Mesenchymal stem cell (in vitro differentiated cells and primary cell): Measurements from ENCODE around the gene TBXA2R.

Experiments used
- DNase-seq: peaks from one replicate; pipeline ENCODE4 v3.0.0-alpha.2; 2013
- H2AFZ ChIP-seq: one replicate; pipeline ENCODE4 v1.6.1; 2013; ENCODE audit warnings: low read depth, mild to moderate bottlenecking, control low read depth, inconsistent platforms, low read length, moderate library complexity
- H2AK5ac ChIP-seq: 2 replicates; pipeline ENCODE4 v1.6.1; 2013; ENCODE audit warnings: low read length, moderate library complexity, mild to moderate bottlenecking, inconsistent platforms; ENCODE audit not compliant: severe bottlenecking
- H2BK120ac ChIP-seq: one replicate; pipeline ENCODE4 v1.6.1; 2013; ENCODE audit warnings: low read depth, mild to moderate bottlenecking, inconsistent platforms, low read length, moderate library complexity
- H2BK12ac ChIP-seq, 2 experiments: one replicate each; pipeline ENCODE4 v1.6.1; 2013; ENCODE audit warnings: inconsistent platforms in 2 of 2, low read length in 2 of 2, mild to moderate bottlenecking in 2 of 2, moderate library complexity in 2 of 2, control low read depth in 1 of 2
- H2BK15ac ChIP-seq: one replicate; pipeline ENCODE4 v1.6.1; 2013; ENCODE audit warnings: mild to moderate bottlenecking, low read depth, inconsistent platforms; ENCODE audit not compliant: poor library complexity, severe bottlenecking
- H2BK5ac ChIP-seq: 2 replicates; pipeline ENCODE4 v1.6.1; 2013; ENCODE audit warnings: low read depth, mild to moderate bottlenecking, low read length, control low read depth, inconsistent platforms; ENCODE audit not compliant: poor library complexity, severe bottlenecking
- H3K14ac ChIP-seq, 2 experiments: one replicate each; pipeline ENCODE4 v1.6.1; 2013; ENCODE audit warnings: inconsistent platforms in 2 of 2, low read length in 2 of 2, control low read depth in 1 of 2, mild to moderate bottlenecking in 1 of 2, moderate library complexity in 1 of 2
- H3K18ac ChIP-seq, 2 experiments: one replicate each; pipeline ENCODE4 v1.6.1; 2013; ENCODE audit warnings: inconsistent platforms in 2 of 2, low read length in 2 of 2, control low read depth in 1 of 2, low read depth in 1 of 2, mild to moderate bottlenecking in 1 of 2
- H3K23ac ChIP-seq, 2 experiments: one replicate each; pipeline ENCODE4 v1.6.1; 2013; ENCODE audit warnings: inconsistent platforms in 2 of 2, low read length in 2 of 2, mild to moderate bottlenecking in 2 of 2, moderate library complexity in 2 of 2, control low read depth in 1 of 2
- H3K27ac ChIP-seq: 2 replicates; pipeline ENCODE4 v1.5.1; 2013; ENCODE audit warnings: mild to moderate bottlenecking, moderate library complexity, low read length, control low read depth, inconsistent platforms; ENCODE audit not compliant: poor library complexity, severe bottlenecking
- H3K27me3 ChIP-seq, 2 experiments: 2 replicates each; pipeline versions ENCODE4 v1.6.1 to v1.7.0; 2013; ENCODE audit warnings: low read length in 2 of 2, mild to moderate bottlenecking in 2 of 2, moderate library complexity in 2 of 2, control low read depth in 1 of 2, inconsistent platforms in 1 of 2; ENCODE audit not compliant: control insufficient read depth in 1 of 2, insufficient read depth in 1 of 2
- H3K36me3 ChIP-seq, 2 experiments: 2 replicates each; pipeline versions ENCODE4 v1.6.1 to v1.7.0; 2013; ENCODE audit warnings: low read length in 2 of 2, control low read depth in 1 of 2, inconsistent platforms in 1 of 2, low read depth in 1 of 2, mild to moderate bottlenecking in 1 of 2; ENCODE audit not compliant: insufficient read depth in 2 of 2, control insufficient read depth in 1 of 2
- H3K4ac ChIP-seq, 2 experiments: one replicate each; pipeline ENCODE4 v1.6.1; 2013; ENCODE audit warnings: inconsistent platforms in 2 of 2, low read length in 2 of 2, mild to moderate bottlenecking in 2 of 2, moderate library complexity in 2 of 2, control low read depth in 1 of 2, low read depth in 1 of 2
- H3K4me1 ChIP-seq: 2 replicates; pipeline ENCODE4 v1.6.1; 2013; ENCODE audit warnings: low read depth, low read length, control low read depth; ENCODE audit not compliant: control insufficient read depth, insufficient read depth
- H3K4me2 ChIP-seq: 2 replicates; pipeline ENCODE4 v1.6.1; 2013; ENCODE audit warnings: low read length, mild to moderate bottlenecking, inconsistent platforms; ENCODE audit not compliant: poor library complexity, severe bottlenecking
- H3K4me3 ChIP-seq, 2 experiments: 2 replicates each; pipeline versions ENCODE4 v1.5.1 to v1.7.0; 2013; ENCODE audit warnings: low read length in 2 of 2, mild to moderate bottlenecking in 2 of 2, control low read depth in 1 of 2, low read depth in 1 of 2; ENCODE audit not compliant: insufficient read depth in 1 of 2
- H3K79me1 ChIP-seq: replicated peaks from 2 replicates; pipeline ENCODE4 v1.6.1; 2013; ENCODE audit warnings: mild to moderate bottlenecking, control low read depth, low read length, inconsistent platforms; ENCODE audit not compliant: poor library complexity, severe bottlenecking
- H3K9ac ChIP-seq: 2 replicates; pipeline ENCODE4 v1.7.0; 2013; ENCODE audit warnings: mild to moderate bottlenecking, low read length, moderate library complexity
- H3K9me3 ChIP-seq: 2 replicates; pipeline ENCODE4 v1.7.0; 2013; ENCODE audit warnings: mild to moderate bottlenecking, low read length; ENCODE audit not compliant: control insufficient read depth
- H4K8ac ChIP-seq: one replicate; pipeline ENCODE4 v1.6.1; 2013; ENCODE audit warnings: inconsistent platforms, mild to moderate bottlenecking, low read length, moderate library complexity
- H4K91ac ChIP-seq: one replicate; pipeline ENCODE4 v1.6.1; 2013; ENCODE audit warnings: mild to moderate bottlenecking, low read length, inconsistent platforms
- WGBS: methylation state at CpG from one replicate; pipeline ENCODE4 v1.1.7; 2013; ENCODE audit warnings: mixed read lengths; 5-methylcytosine and 5-hydroxymethylcytosine counted together

TBXA2R gene

DNA sequence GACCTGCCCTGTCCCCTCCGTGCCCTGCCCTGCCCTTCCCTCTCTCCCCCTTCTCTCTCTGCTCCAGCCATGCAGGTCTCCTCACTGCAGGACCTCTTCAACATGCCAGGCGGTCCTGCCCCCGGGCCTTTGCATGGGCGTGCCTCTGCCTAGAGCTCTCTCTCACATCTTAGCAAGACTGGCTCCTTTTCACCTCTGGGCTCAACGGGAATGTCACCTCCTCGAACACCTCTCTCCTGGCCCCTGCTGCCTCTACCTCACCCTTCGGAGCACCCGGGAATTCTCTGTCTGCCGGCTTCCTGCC lies 54.9 kb downstream of the TBXA2R start:
- Histone ChIP-seq H3K23ac (no peak overlapping the region), H2AK5ac (peak overlapping the region; percentile 18), H2BK120ac (no peak overlapping the region), H2AFZ (no peak overlapping the region), H4K91ac (peak overlapping the region; percentile 74), H3K27me3 (no peaks in the 10 kb centered on the region), H3K4me2 (no peak overlapping the region), H2BK12ac (no peak overlapping the region), H3K18ac (no peak overlapping the region), H3K36me3 (peaks cover 13 to 52% of the 10 kb centered on the region in 2 experiments), H3K14ac (no peak overlapping the region), H3K9me3 (no peaks in the 10 kb centered on the region), H4K8ac (peak overlapping the region; percentile 61), H2BK15ac (no peak overlapping the region), H3K4me1 (peaks cover 51% of the 10 kb centered on the region), H2BK5ac (no peak overlapping the region), H3K79me1 (peaks cover 9% of the 10 kb centered on the region), H3K27ac (no peak overlapping the region), H3K4ac (no peak overlapping the region), H3K9ac (no peak overlapping the region), H3K4me3 (no peak overlapping the region)
- no peak for DNase-seq
- WGBS: 87% methylated on average over 9 of the region's 9 CpGs

DNA sequence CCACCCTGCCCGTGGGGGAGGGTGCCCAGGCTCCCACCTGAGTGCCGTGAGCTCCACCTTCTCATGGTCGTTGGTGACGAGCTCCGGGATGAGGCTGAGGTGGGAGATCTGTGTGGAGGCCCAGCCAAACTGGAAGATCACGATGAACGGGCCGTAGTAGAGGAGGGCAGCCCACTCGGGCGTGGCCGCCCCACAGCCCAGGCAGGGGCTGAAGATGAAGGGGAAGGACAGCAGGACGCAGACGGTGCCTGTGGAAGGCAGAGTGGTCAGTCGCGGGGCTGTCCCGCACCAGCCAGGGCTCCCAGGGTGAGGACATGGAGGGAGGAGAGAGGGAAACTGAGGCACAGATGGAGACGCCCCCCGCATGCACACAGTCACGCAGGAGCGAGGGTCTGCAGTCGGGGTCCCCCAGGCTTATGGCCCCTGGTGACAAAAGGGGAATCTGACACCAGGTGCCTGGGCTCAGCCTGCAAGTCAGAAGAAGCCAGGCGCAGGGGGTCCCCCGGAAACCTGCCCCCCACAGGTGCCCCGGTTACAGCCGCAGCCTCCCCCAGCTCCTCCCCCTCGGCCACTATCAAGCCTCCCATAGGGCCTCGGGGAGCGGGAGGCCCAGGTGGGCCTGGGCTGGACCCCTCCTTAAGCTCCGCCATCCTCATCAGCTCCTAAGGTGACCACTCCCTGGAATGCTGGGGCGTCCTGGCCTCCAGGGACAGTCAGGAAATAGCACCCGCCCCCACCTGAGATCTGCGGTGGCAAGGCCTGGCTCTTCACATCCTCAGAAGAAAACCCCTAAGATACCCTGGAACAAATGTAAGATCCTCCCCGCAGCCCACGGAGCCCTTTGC lies 55.5 kb downstream of the TBXA2R start:
- Histone ChIP-seq H3K4me3 (no peak overlapping the region), H3K27ac (no peak overlapping the region), H3K4me2 (no peak overlapping the region), H3K23ac (no peak overlapping the region), H4K8ac (no peak overlapping the region), H3K4ac (no peak overlapping the region), H3K18ac (no peak overlapping the region), H2BK120ac (no peak overlapping the region), H2BK5ac (no peak overlapping the region), H2BK12ac (no peak overlapping the region), H3K36me3 (peaks cover 17 to 57% of the 10 kb centered on the region in 2 experiments), H2BK15ac (no peak overlapping the region), H3K9ac (no peak overlapping the region), H4K91ac (no peak overlapping the region), H3K27me3 (no peaks in the 10 kb centered on the region), H2AFZ (no peak overlapping the region), H3K4me1 (peaks cover 45% of the 10 kb centered on the region), H3K79me1 (peaks cover 12% of the 10 kb centered on the region), H2AK5ac (peak overlapping the region; percentile 18), H3K9me3 (no peaks in the 10 kb centered on the region), H3K14ac (no peak overlapping the region)
- WGBS: 94% methylated on average over 29 of the region's 34 CpGs
- DNase-seq: no peak

DNA sequence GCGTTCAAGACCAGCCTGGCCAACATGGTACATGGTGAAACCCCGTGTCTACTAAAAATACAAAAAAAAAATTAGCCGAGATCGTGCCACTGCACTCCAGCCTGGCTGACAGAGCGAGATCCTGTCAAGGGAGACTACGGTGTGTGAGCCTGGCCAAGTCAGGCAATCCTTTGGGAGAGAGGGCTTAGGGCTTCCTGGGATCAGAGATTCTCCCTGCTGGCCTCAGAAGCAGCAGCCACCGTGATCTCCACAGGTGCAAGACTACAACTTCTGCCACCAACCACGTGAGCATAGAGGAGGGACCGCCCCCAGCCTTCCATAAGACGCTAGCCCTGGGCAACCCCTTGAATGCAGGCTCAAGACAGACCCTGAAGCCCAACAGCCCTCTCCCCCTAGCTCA lies 56.9 kb downstream of the TBXA2R start:
- peaks cover 27 to 65% of the 10 kb centered on the region in 2 experiments for H3K36me3 ChIP-seq
- no peak for DNase-seq
- H3K23ac ChIP-seq: no peak overlapping the region
- H3K79me1 ChIP-seq: peaks cover 21% of the 10 kb centered on the region
- no peak overlapping the region for H2BK5ac ChIP-seq
- peaks cover 36% of the 10 kb centered on the region for H3K4me1 ChIP-seq
- no peak overlapping the region for H2AK5ac ChIP-seq
- no peaks in the 10 kb centered on the region for H3K9me3 ChIP-seq
- no peaks in the 10 kb centered on the region for H3K27me3 ChIP-seq
- no peak overlapping the region for H3K9ac ChIP-seq
- no peak overlapping the region for H2BK15ac ChIP-seq
- WGBS: 95% methylated on average over 6 of the region's 10 CpGs
- no peak overlapping the region for H3K4me3 ChIP-seq
- H3K4ac ChIP-seq: no peak overlapping the region
- no peak overlapping the region for H4K8ac ChIP-seq
- H2BK120ac ChIP-seq: no peak overlapping the region
- no peak overlapping the region for H4K91ac ChIP-seq
- no peak overlapping the region for H3K27ac ChIP-seq
- H2BK12ac ChIP-seq: no peak overlapping the region
- H3K4me2 ChIP-seq: no peak overlapping the region
- no peak overlapping the region for H3K14ac ChIP-seq
- no peak overlapping the region for H3K18ac ChIP-seq
- H2AFZ ChIP-seq: no peak overlapping the region

DNA sequence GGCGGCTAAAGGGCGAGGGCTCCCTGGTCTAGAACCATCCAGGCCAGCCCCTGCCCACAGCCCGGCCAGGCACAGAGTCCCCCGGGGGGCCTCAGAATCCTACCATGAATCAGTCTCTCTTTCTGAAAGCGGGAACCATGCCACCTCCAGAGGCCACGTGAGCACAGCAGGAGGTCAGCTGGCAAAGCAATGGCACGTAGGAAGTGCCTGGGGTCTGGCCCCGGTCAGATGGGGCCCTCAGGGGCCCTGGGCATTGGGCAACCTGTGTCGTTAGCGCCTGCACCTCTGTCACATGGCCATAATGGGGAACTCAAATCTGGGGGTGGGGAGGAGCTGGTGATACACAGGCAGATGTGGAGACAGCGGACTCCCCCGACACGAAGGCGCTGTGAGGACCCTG lies 58.1 kb downstream of the TBXA2R start:
- H3K9ac ChIP-seq: no peak overlapping the region
- no peak overlapping the region for H3K4me3 ChIP-seq
- no peak overlapping the region for H2AFZ ChIP-seq
- no peak overlapping the region for H2BK120ac ChIP-seq
- no peak overlapping the region for H2BK15ac ChIP-seq
- peaks cover 27 to 77% of the 10 kb centered on the region in 2 experiments for H3K36me3 ChIP-seq
- H3K4me1 ChIP-seq: peaks cover 27% of the 10 kb centered on the region
- H4K91ac ChIP-seq: no peak overlapping the region
- H4K8ac ChIP-seq: no peak overlapping the region
- H2BK5ac ChIP-seq: no peak overlapping the region
- H3K23ac ChIP-seq: no peak overlapping the region
- DNase-seq: no peak
- H2BK12ac ChIP-seq: no peak overlapping the region
- H2AK5ac ChIP-seq: no peak overlapping the region
- H3K27me3 ChIP-seq: no peaks in the 10 kb centered on the region
- H3K9me3 ChIP-seq: no peaks in the 10 kb centered on the region
- H3K14ac ChIP-seq: no peak overlapping the region
- no peak overlapping the region for H3K4me2 ChIP-seq
- H3K79me1 ChIP-seq: peaks cover 27% of the 10 kb centered on the region
- H3K27ac ChIP-seq: no peak overlapping the region
- H3K18ac ChIP-seq: no peak overlapping the region
- 92% methylated on average over 14 of the region's 14 CpGs for WGBS
- no peak overlapping the region for H3K4ac ChIP-seq
